Tibial nerve (tissue), 4 donors: ENCODE results near the gene COPA.

ENCODE experiments used
- EP300 ChIP-seq, 2 donors: sonication (generic); formaldehyde crosslinking; IDR thresholded peaks; one replicate each; pipeline ENCODE4 v1.6.1; 2017; ENCODE audit warnings: antibody characterized with exemption in 2 of 2, mild to moderate bottlenecking in 1 of 2
- POLR2A ChIP-seq, 2 donors: fragments of 450-650 bp; IDR thresholded peaks; one replicate each; pipeline ENCODE4 v1.6.1; 2017; ENCODE audit warnings: antibody characterized with exemption in 2 of 2, mild to moderate bottlenecking in 2 of 2, moderate library complexity in 2 of 2
- TF ChIP-seq, protein P1 (sequence below), 5 experiments: fragments of 200-600 bp in 3 of 5; fragments of 450-650 bp in 2 of 5; sonication (generic) in 3 of 5; IDR thresholded peaks; one replicate each; pipeline ENCODE4 v1.5.1; 2016 to 2019; ENCODE audit warnings: antibody characterized with exemption in 5 of 5, mild to moderate bottlenecking in 3 of 5, moderate library complexity in 2 of 5

DNA sequence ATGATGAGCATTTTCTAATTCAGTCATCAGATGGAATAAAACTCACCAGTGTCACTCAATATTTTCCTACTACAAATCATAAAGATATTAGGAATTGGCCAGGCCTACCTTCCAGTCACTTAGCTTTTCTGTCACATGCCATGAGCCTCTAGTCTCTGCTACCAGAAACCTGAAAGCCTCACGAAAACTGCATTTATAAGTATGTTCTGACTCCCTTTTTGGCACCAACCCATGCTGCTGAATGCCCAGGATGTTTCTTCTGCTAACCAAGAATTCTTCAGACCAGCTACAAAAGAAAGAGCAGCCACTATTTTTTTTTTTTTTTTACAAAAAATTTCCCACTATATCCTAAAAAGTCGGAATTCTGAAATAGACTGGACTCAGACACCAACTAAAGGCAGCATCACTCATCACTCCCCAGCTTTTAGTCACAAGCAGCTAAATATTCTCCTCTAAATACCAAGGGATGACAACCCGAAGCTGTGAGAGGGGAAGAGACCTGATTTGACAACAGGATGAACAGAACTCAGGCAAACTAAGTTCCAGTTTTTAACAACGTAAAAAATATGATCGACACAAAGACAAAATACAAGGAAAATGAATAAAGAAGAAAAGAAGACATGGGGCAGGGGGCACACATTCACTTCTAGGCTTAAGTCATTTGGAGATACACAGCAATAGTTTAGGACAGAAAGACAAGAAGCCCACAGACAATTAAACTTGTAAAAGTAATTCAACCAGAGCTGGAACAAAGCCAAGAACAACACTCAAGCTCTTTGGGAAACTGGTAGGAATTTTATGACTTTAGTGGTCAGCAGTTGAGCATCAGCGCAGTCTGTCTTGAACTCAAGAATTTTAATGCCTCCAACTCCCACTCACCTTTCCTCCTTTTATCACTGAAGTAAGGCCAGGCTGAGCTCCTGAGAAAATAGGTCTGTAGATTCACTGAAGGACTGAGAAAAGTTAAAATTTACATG, 82.4 kb downstream of the COPA start:
- TF ChIP-seq POLR2A (IDR thresholded peaks at IDR 0.05) (no peak), EP300 (IDR thresholded peaks at IDR 0.05) (no peak)
- TF ChIP-seq, protein P1, sequence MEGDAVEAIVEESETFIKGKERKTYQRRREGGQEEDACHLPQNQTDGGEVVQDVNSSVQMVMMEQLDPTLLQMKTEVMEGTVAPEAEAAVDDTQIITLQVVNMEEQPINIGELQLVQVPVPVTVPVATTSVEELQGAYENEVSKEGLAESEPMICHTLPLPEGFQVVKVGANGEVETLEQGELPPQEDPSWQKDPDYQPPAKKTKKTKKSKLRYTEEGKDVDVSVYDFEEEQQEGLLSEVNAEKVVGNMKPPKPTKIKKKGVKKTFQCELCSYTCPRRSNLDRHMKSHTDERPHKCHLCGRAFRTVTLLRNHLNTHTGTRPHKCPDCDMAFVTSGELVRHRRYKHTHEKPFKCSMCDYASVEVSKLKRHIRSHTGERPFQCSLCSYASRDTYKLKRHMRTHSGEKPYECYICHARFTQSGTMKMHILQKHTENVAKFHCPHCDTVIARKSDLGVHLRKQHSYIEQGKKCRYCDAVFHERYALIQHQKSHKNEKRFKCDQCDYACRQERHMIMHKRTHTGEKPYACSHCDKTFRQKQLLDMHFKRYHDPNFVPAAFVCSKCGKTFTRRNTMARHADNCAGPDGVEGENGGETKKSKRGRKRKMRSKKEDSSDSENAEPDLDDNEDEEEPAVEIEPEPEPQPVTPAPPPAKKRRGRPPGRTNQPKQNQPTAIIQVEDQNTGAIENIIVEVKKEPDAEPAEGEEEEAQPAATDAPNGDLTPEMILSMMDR (IDR thresholded peaks at IDR 0.05), result no peak
